NCI-H146 treated with DMSO at 0.1 percent for 48 hours (cell line): ENCODE data around the gene PROX2.

ENCODE experiments used
- DNase-seq: peaks from one replicate; lab custom pipeline; 2025; ENCODE audit not compliant: unreplicated experiment; lab: John Stamatoyannopoulos, UW

Gene PROX2

GRCh38 chr14:74909501-74909900 is 33.6 kb upstream of the PROX2 start:
- no peak for DNase-seq

GRCh38 chr14:74908861-74909341 is 33.0 kb upstream of the PROX2 start:
- no peak for DNase-seq

- no peak for DNase-seq
Measured at GRCh38 chr14:74907744-74908143, 31.8 kb upstream of the PROX2 start.

GRCh38 chr14:74906925-74907521 is 31.1 kb upstream of the PROX2 start:
- DNase-seq, result no peak

GRCh38 chr14:74905595-74906142 is 29.7 kb upstream of the PROX2 start:
- peak; percentile 2 for DNase-seq

- DNase-seq, result no peak
Measured at GRCh38 chr14:74904635-74905503, 28.9 kb upstream of the PROX2 start.

GRCh38 chr14:74902941-74903705 is 27.2 kb upstream of the PROX2 start:
- no peak for DNase-seq

GRCh38 chr14:74898694-74899093 is 22.7 kb upstream of the PROX2 start:
- no peak for DNase-seq

GRCh38 chr14:74898083-74898482 is 22.1 kb upstream of the PROX2 start:
- DNase-seq, result no peak

GRCh38 chr14:74897642-74898041 is 21.7 kb upstream of the PROX2 start:
- no peak for DNase-seq

GRCh38 chr14:74896400-74896799 is 20.5 kb upstream of the PROX2 start:
- no peak for DNase-seq

GRCh38 chr14:74893614-74894091 is 17.7 kb upstream of the PROX2 start:
- DNase-seq, result no peak

- DNase-seq, result no peak
Measured at GRCh38 chr14:74892745-74893144, 16.8 kb upstream of the PROX2 start.

- DNase-seq, result no peak
Measured at GRCh38 chr14:74891870-74892269, 15.9 kb upstream of the PROX2 start.

GRCh38 chr14:74890262-74890661 is 14.3 kb upstream of the PROX2 start:
- DNase-seq, result no peak

- no peak for DNase-seq
Measured at GRCh38 chr14:74888164-74889158, 12.5 kb upstream of the PROX2 start.

GRCh38 chr14:74886001-74886400 is 10.1 kb upstream of the PROX2 start:
- no peak for DNase-seq

- DNase-seq, result no peak
Measured at GRCh38 chr14:74882103-74882920, 6.4 kb upstream of the PROX2 start.

- peak; percentile 35 for DNase-seq
Measured at GRCh38 chr14:74881431-74882102, 5.6 kb upstream of the PROX2 start, which contains the start of gene DLST. TSS of gene DLST (plus strand) at chr14:74881916. CDS start at chr14:74881954, 38 bp downstream.
